DND-41 (cell line): ENCODE results near the gene CCL27.
A peak's percentile ranks its signal among the peaks of the same experiment; 100 is the strongest.
"Not testable (repeated sequence)": the region's sequence is repeated elsewhere in the genome, so short reads cannot be mapped to it uniquely, and the experiment has no call there.

ENCODE experiments used
- ATAC-seq: fragments of 200-7000 bp; cut with Tn5 transposase; 3 replicates; pipeline ENCODE4 v1.9.1; 2021; ENCODE audit warnings: low read depth; ENCODE audit not compliant: insufficient read depth
- DNase-seq: peaks from one replicate; pipeline ENCODE4 v3.0.0-alpha.2; 2020
- H2AFZ ChIP-seq: 2 replicates; pipeline ENCODE4 v1.6.0; 2012; ENCODE audit warnings: low read depth, low read length
- H3K27ac ChIP-seq: 2 replicates; pipeline ENCODE4 v1.5.1; 2012; ENCODE audit warnings: low read length, inconsistent platforms
- H3K27me3 ChIP-seq: fragments of 200-600 bp; sonication (generic); 2 replicates; pipeline ENCODE4 v1.6.0; 2012; ENCODE audit warnings: low read length, mild to moderate bottlenecking, inconsistent platforms; ENCODE audit not compliant: insufficient read depth, poor library complexity
- H3K36me3 ChIP-seq: 2 replicates; pipeline ENCODE4 v1.5.1; 2012; ENCODE audit warnings: low read length, inconsistent platforms; ENCODE audit not compliant: insufficient read depth
- H3K4me1 ChIP-seq: 2 replicates; pipeline ENCODE4 v1.5.1; 2012; ENCODE audit warnings: mild to moderate bottlenecking, low read length; ENCODE audit not compliant: insufficient read depth
- H3K4me2 ChIP-seq: 2 replicates; pipeline ENCODE4 v1.6.0; 2012; ENCODE audit warnings: mild to moderate bottlenecking, moderate library complexity, low read length, inconsistent platforms; ENCODE audit not compliant: insufficient read depth
- H3K4me3 ChIP-seq, 2 experiments: fragments of 200-600 bp in 1 of 2; shearing (Covaris generic) in 1 of 2; 2 replicates each; pipeline ENCODE4 v1.5.1; 2012 to 2016; ENCODE audit warnings: inconsistent platforms in 2 of 2, low read length in 2 of 2, mild to moderate bottlenecking in 2 of 2, low read depth in 1 of 2, moderate library complexity in 1 of 2
- H3K79me2 ChIP-seq: 2 replicates; pipeline ENCODE4 v1.6.0; 2012; ENCODE audit warnings: low read length, inconsistent platforms; ENCODE audit not compliant: insufficient read depth
- H3K9ac ChIP-seq: 2 replicates; pipeline ENCODE4 v1.6.0; 2012; ENCODE audit warnings: low read depth, mild to moderate bottlenecking, inconsistent platforms, low read length, moderate library complexity
- H3K9me3 ChIP-seq: 2 replicates; pipeline ENCODE4 v1.5.1; 2012; ENCODE audit warnings: low read length, moderate library complexity, mild to moderate bottlenecking, inconsistent platforms; ENCODE audit not compliant: insufficient read depth, severe bottlenecking
- H4K20me1 ChIP-seq: 2 replicates; pipeline ENCODE4 v1.6.0; 2012; ENCODE audit warnings: low read length; ENCODE audit not compliant: insufficient read depth
- CTCF ChIP-seq: IDR thresholded peaks from 2 replicates; pipeline ENCODE4 v1.5.1; 2012; ENCODE audit warnings: borderline replicate concordance, low read length, moderate library complexity, mild to moderate bottlenecking; ENCODE audit not compliant: poor library complexity, severe bottlenecking; ENCODE audit errors: extremely low read depth
- EZH2 ChIP-seq: IDR thresholded peaks from 3 replicates; pipeline ENCODE4 v1.6.1; 2012; ENCODE audit warnings: borderline replicate concordance, low read depth, mild to moderate bottlenecking, moderate library complexity, low read length, inconsistent platforms; ENCODE audit not compliant: severe bottlenecking

The CCL27 gene

GRCh38 chr9:34644766-34645314 is 17.6 kb downstream of the CCL27 start:
- TF ChIP-seq EZH2 (no peak), CTCF (no peak)
- H3K4me2 ChIP-seq, result no peak overlapping the region
- no peak overlapping the region for H2AFZ ChIP-seq
- no peaks in the 10 kb centered on the region for H3K27me3 ChIP-seq
- no peak overlapping the region for H3K27ac ChIP-seq
- ATAC-seq, result no peak
- H3K4me1 ChIP-seq, result peaks cover 26% of the 10 kb centered on the region
- no peak for DNase-seq
- H3K4me3 ChIP-seq, result no peak overlapping the region
- no peak overlapping the region for H3K9ac ChIP-seq
- H3K9me3 ChIP-seq, result no peaks in the 10 kb centered on the region
- peaks cover 25% of the 10 kb centered on the region for H3K36me3 ChIP-seq
- 0 out of 2 replicates have a peak, but pooled peaks cover 3% of the 10 kb centered on the region for H4K20me1 ChIP-seq
- H3K79me2 ChIP-seq, result peaks cover 16% of the 10 kb centered on the region

GRCh38 chr9:34642679-34643078 is 19.8 kb downstream of the CCL27 start:
- Histone ChIP-seq H3K9me3 (no peaks in the 10 kb centered on the region), H3K9ac (no peak overlapping the region), H3K27me3 (no peaks in the 10 kb centered on the region), H3K36me3 (peaks cover 4% of the 10 kb centered on the region; the same call in 1 of the 2 replicates), H3K4me2 (no peak overlapping the region), H3K27ac (no peak overlapping the region), H2AFZ (no peak overlapping the region), H3K4me1 (peaks cover 25% of the 10 kb centered on the region), H3K79me2 (peaks cover 12% of the 10 kb centered on the region), H4K20me1 (0 out of 2 replicates have a peak, but pooled peaks cover 3% of the 10 kb centered on the region), H3K4me3 (no peak overlapping the region)
- ATAC-seq (no peak), DNase-seq (no peak)
- TF ChIP-seq CTCF (no peak), EZH2 (no peak)

- not testable (repeated sequence) for H2AFZ ChIP-seq, H3K4me3 ChIP-seq, ATAC-seq
Measured at GRCh38 chr9:34639322-34639721, 23.1 kb downstream of the CCL27 start.

GRCh38 chr9:34638138-34638445 is 24.4 kb downstream of the CCL27 start:
- peaks cover 25% of the 10 kb centered on the region for H3K79me2 ChIP-seq
- H3K4me2 ChIP-seq, result peak overlapping the region; percentile 87
- no peaks in the 10 kb centered on the region for H3K27me3 ChIP-seq
- H2AFZ ChIP-seq, result peak overlapping the region; percentile 87
- H3K9me3 ChIP-seq, result no peaks in the 10 kb centered on the region
- peak overlapping the region; percentile 76 for H3K27ac ChIP-seq
- peak overlapping the region; percentile 88 for H3K9ac ChIP-seq
- peak overlapping the region; percentile 50 to 69; a peak in 3 of 4 replicates for H3K4me3 ChIP-seq
- ATAC-seq (no peak), DNase-seq (no peak)
- H3K36me3 ChIP-seq, result peaks cover 15% of the 10 kb centered on the region
- peaks cover 16% of the 10 kb centered on the region for H4K20me1 ChIP-seq
- TF ChIP-seq EZH2, result no peak
- TF ChIP-seq CTCF, result no peak
- peaks cover 33% of the 10 kb centered on the region for H3K4me1 ChIP-seq

More at GRCh38 chr9:34639322-34639721, 23.1 kb downstream of the CCL27 start:
- H3K27me3 ChIP-seq, H3K9me3 ChIP-seq, H3K27ac ChIP-seq, DNase-seq, H3K4me2 ChIP-seq, H3K9ac ChIP-seq: not testable (repeated sequence)
- Histone ChIP-seq H3K36me3 (peaks cover 15% of the 10 kb centered on the region), H3K79me2 (peaks cover 25% of the 10 kb centered on the region), H3K4me1 (peaks cover 33% of the 10 kb centered on the region), H4K20me1 (peaks cover 13% of the 10 kb centered on the region)
